Measurements from ENCODE around the gene KRTAP23-1. TPM values are rescaled to one million over a fixed set of nuclear protein-coding genes. Genes with fewer than 3 reads are reported as not detected.

The KRTAP23-1 gene
- total RNA-seq, 1 donor from 2014 or later: not detected

GRCh38 chr21:30355906-30356305 is 7.5 kb upstream of the KRTAP23-1 start:
- TF ChIP-seq POLR2AphosphoS5 (IDR thresholded peaks at IDR 0.05; ENCODE audit: insufficient read depth in 1 of 2, low read depth in 1 of 2) (no peak), CTCF (IDR thresholded peaks at IDR 0.05) (no peak), POLR2A (IDR thresholded peaks at IDR 0.05) (no peak)

GRCh38 chr21:30354308-30355005 is 6.1 kb upstream of the KRTAP23-1 start:
- TF ChIP-seq POLR2A (IDR thresholded peaks at IDR 0.05): no peak
- TF ChIP-seq CTCF (IDR thresholded peaks at IDR 0.05): no peak
- no peak for TF ChIP-seq POLR2AphosphoS5 (IDR thresholded peaks at IDR 0.05; ENCODE audit: insufficient read depth in 1 of 2, low read depth in 1 of 2)
- H3K27me3 ChIP-seq: no peaks in the 10 kb centered on the region
- no peaks in the 10 kb centered on the region for H3K9me3 ChIP-seq
- no peak overlapping the region for H3K4me3 ChIP-seq
- H3K4me1 ChIP-seq: no peaks in the 10 kb centered on the region
- no peak overlapping the region for H3K27ac ChIP-seq
- no peak for DNase-seq (ENCODE audit: extremely low spot score in 2 of 2)
- no peaks in the 10 kb centered on the region for H3K36me3 ChIP-seq
- intact Hi-C loops (cut with DNase I): no loop called here

More at GRCh38 chr21:30355906-30356305, 7.5 kb upstream of the KRTAP23-1 start:
- Histone ChIP-seq H3K9me3 (no peaks in the 10 kb centered on the region), H3K27ac (no peak overlapping the region), H3K36me3 (no peaks in the 10 kb centered on the region), H3K4me1 (no peaks in the 10 kb centered on the region), H3K27me3 (no peaks in the 10 kb centered on the region), H3K4me3 (no peak overlapping the region)
- DNase-seq (ENCODE audit: extremely low spot score in 2 of 2): no peak
- intact Hi-C loops (cut with DNase I): no loop called here

GRCh38 chr21:30351534-30351933 is 3.1 kb upstream of the KRTAP23-1 start:
- Histone ChIP-seq H3K4me1 (no peaks in the 10 kb centered on the region), H3K27me3 (no peaks in the 10 kb centered on the region)
- intact Hi-C loops (cut with DNase I): no loop called here

GRCh38 chr21:30349572-30349971 is 1.2 kb upstream of the KRTAP23-1 start:
- no peaks in the 10 kb centered on the region for H3K4me1 ChIP-seq
- intact Hi-C loops (cut with DNase I): no loop called here
- DNase-seq (ENCODE audit: extremely low spot score in 2 of 2): no peak
- TF ChIP-seq CTCF (IDR thresholded peaks at IDR 0.05) (no peak), POLR2A (IDR thresholded peaks at IDR 0.05) (no peak), POLR2AphosphoS5 (IDR thresholded peaks at IDR 0.05; ENCODE audit: insufficient read depth in 1 of 2, low read depth in 1 of 2) (no peak)
- no peaks in the 10 kb centered on the region for H3K9me3 ChIP-seq
- H3K36me3 ChIP-seq: no peaks in the 10 kb centered on the region
- no peak overlapping the region for H3K4me3 ChIP-seq
- H3K27ac ChIP-seq: no peak overlapping the region
- H3K27me3 ChIP-seq: no peaks in the 10 kb centered on the region

More at GRCh38 chr21:30351534-30351933, 3.1 kb upstream of the KRTAP23-1 start:
- H3K4me3 ChIP-seq: no peak overlapping the region
- no peak overlapping the region for H3K27ac ChIP-seq
- no peaks in the 10 kb centered on the region for H3K36me3 ChIP-seq
- H3K9me3 ChIP-seq: no peaks in the 10 kb centered on the region
- TF ChIP-seq POLR2AphosphoS5 (IDR thresholded peaks at IDR 0.05; ENCODE audit: insufficient read depth in 1 of 2, low read depth in 1 of 2) (no peak), CTCF (IDR thresholded peaks at IDR 0.05) (no peak), POLR2A (IDR thresholded peaks at IDR 0.05) (no peak)
- no peak for DNase-seq (ENCODE audit: extremely low spot score in 2 of 2)

- Histone ChIP-seq H3K36me3 (no peaks in the 10 kb centered on the region), H3K27me3 (no peaks in the 10 kb centered on the region), H3K27ac (no peak overlapping the region), H3K9me3 (no peaks in the 10 kb centered on the region), H3K4me1 (no peaks in the 10 kb centered on the region), H3K4me3 (no peak overlapping the region)
- intact Hi-C loops (cut with DNase I): no loop called here
- DNase-seq (ENCODE audit: extremely low spot score in 2 of 2): no peak
- no peak for TF ChIP-seq POLR2AphosphoS5 (IDR thresholded peaks at IDR 0.05; ENCODE audit: insufficient read depth in 1 of 2, low read depth in 1 of 2)
- no peak for TF ChIP-seq CTCF (IDR thresholded peaks at IDR 0.05)
- no peak for TF ChIP-seq POLR2A (IDR thresholded peaks at IDR 0.05)
These were observed 3.4 kb downstream of the KRTAP23-1 start for GRCh38 chr21:30345014-30345413.
